ENCODE measurements around the gene ZNF202. TPM values are rescaled to one million over a fixed set of nuclear protein-coding genes. Genes with fewer than 3 reads are reported as not detected.
A peak's percentile ranks its signal among the peaks of the same experiment; 100 is the strongest.
"Not testable (repeated sequence)": the region's sequence is repeated elsewhere in the genome, so short reads cannot be mapped to it uniquely, and the experiment has no call there.

Gene ZNF202
- total RNA-seq (2014; rRNA removed), result 7.8 and 9.4 TPM in 2 replicates
- 4.7 TPM for polyA plus RNA-seq (2012)

- peak; percentile 86 for DNase-seq (ENCODE audit: low read depth)
Observed at GRCh38 chr11:123741159-123742030, at the start of gene ZNF202. Gene ZNF202, minus strand, starts transcription at chr11:123741660. Its CDS starts 10,772 bp downstream, at chr11:123730888.

- no peak for DNase-seq (ENCODE audit: low read depth)
Observed at GRCh38 chr11:123783536-123783935, 42.1 kb upstream of the ZNF202 start.

GRCh38 chr11:123778511-123778910 is 37.1 kb upstream of the ZNF202 start:
- DNase-seq (ENCODE audit: low read depth), result no peak

DNA sequence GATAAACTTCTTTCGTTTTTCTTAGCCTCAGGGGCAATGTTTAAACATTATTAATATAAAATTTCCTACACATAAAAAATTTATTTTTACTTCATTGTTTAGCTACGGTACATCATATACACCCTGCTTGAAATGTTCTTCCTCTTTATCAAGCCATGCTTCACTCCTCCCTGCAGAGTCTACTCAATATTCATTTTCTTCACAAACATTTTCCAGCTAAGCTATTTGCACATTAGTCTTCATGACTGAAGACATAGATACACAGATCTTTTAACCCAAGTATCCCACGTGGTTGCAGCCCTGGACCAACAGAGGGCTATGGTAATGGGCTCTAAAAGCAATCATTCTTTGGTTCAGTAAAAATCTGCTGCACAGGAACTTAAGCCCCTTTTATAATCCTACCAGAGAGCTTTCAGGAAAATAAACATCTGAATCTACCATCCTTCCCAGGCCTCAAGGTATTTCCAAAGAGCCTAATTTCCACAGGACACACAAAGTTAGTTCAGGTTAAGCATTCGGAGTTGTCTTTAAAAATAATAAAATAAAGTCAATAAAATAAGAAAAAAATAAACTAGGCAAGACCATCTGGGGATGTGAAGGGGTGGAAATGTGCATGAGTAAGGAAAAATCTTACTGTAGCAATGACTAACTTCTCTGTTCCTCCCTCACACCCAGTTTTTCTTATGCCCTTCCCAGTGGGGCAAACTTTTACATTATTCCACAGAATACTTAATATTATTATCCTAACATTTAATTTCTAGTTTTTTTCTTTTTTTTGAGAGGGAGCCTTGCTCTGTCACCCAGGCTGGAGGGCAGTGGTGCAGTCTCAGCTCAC is 34.5 kb upstream of the ZNF202 start:
- DNase-seq (ENCODE audit: low read depth), result no peak

DNA sequence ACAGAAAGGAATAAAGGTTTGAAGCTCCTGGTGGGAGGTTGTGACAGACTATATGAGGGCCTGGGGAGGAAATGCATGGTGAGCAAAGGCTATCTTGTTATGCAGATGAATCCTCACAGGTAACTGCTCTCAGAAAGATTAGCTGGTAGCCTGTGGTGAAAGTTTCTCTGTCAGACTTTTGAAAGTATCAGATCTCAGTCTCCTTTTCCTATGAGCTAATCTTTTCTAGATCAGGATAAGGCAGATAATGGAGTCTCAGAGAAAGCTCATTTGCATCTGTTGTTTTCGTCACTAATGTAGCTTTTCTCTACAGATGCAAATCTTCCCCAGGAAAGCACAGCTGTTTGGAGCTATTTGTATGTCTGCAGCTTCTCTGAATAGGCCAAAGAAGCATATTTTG is 33.8 kb upstream of the ZNF202 start:
- no peak for DNase-seq (ENCODE audit: low read depth)

DNA sequence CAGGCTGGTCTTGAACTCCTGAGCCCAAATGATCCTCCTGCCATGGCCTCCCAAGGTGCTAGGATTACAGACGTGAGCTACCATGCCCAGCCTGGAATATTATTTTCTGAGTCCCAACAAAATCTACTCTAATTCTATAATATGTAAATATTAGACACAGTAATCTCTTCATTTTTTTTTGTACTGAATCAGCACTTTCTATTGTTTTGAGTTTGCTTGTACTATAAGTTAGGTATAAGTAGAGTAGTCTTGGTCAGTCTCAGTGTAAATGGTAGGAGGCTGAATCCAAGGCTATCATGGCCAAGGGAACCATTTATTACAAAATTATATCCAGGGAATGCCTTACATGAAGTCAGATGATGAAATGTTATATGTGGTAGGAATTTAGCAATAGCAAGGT is 32.5 kb upstream of the ZNF202 start:
- no peak for DNase-seq (ENCODE audit: low read depth)

GRCh38 chr11:123773026-123773425 is 31.6 kb upstream of the ZNF202 start:
- no peak for DNase-seq (ENCODE audit: low read depth)

GRCh38 chr11:123771664-123772063 is 30.2 kb upstream of the ZNF202 start:
- no peak for DNase-seq (ENCODE audit: low read depth)

DNA sequence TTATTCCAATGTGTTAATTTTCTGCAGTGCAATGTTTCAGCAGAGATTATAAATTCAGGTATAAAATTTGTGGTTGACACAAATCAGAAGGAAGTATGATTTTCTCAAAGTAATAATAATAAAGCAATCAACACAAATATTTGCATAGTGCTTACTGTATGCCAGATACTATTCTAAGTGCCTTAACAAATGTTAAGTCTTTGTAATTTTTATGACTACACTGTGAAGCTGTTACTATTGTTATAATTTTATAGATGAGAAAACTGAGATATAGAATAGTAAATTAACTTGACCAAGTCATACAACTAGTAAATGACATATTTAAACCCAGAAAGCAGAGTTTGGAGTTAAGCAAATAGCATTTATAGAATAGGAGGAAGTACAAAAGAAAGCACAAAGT is 29.3 kb upstream of the ZNF202 start:
- no peak for DNase-seq (ENCODE audit: low read depth)

DNA sequence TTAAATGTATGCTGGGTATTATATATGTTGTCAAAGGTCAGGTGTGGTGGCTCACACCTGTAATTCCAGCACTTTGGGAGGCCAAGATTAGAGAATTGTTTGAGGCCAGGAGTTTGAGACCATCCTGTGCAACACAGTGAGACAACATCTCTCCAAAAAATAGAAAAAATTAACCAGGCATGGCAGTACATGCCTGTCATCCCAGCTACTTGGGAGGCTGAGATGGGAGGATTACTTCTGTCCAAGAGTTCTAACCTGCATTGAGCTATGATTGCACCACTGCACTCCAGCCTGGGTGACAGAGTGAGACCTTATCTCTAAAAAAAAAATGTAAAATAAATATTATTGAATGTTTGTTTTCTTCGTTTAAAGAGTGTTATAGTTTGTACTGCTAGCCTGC is 24.1 kb upstream of the ZNF202 start:
- no peak for DNase-seq (ENCODE audit: low read depth)

GRCh38 chr11:123762422-123762821 is 21.0 kb upstream of the ZNF202 start:
- no peak for DNase-seq (ENCODE audit: low read depth)

- DNase-seq (ENCODE audit: low read depth), result no peak
Observed at GRCh38 chr11:123760894-123761293, 19.4 kb upstream of the ZNF202 start.

GRCh38 chr11:123757976-123758375 is 16.5 kb upstream of the ZNF202 start:
- no peak for DNase-seq (ENCODE audit: low read depth)

- no peak for DNase-seq (ENCODE audit: low read depth)
Observed at GRCh38 chr11:123755813-123756212, 14.4 kb upstream of the ZNF202 start.

DNA sequence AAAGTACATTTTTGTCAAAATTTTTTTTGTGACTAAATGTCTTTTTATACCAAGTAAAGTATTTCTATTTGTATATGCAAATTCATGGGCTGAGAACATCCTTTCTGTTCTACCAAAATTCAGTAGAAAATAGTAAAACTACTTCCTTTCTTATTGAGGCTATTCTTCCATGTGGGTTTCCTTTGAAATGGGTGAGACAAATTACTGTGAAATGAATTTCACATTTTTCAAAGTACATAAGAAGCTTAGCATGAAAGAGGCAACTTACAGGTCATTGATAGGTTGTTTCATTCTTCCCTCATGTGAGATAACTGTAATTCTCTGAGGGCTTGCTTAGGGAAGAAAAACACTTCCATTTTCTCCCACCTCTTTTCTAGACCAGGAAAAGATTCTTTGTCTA is 13.9 kb upstream of the ZNF202 start:
- no peak for DNase-seq (ENCODE audit: low read depth)

DNA sequence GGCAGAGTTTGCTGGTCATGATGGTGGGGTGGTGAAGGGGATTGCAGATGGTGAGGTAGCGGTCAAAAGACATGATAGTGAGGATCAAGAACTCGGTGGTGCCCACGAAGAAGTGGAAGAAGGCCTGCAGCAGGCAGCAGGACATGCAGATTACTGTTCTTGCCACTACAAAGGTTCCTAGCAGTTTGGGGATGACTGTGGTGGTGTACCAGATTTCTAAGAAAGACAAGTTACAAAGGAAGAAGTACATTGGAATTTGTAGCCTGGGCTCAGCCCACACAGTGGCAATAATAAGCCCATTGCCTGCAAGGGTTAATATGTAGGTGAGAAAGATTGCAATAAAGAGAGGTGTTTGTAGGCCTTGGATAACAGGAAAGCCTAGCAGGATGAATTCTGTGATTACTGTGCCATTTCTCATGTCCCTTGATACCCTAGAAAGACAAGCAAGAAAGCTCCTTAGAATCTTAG is 12.7 kb upstream of the ZNF202 start, which contains the start of gene OR6X1:
OR6X1 (minus strand) TSS at position 418 of the 468 bp plus-strand sequence; CDS start at position 418, 0 bp downstream.
- no peak for DNase-seq (ENCODE audit: low read depth)

GRCh38 chr11:123753110-123753509 is 11.7 kb upstream of the ZNF202 start:
- DNase-seq (ENCODE audit: low read depth), result no peak

DNA sequence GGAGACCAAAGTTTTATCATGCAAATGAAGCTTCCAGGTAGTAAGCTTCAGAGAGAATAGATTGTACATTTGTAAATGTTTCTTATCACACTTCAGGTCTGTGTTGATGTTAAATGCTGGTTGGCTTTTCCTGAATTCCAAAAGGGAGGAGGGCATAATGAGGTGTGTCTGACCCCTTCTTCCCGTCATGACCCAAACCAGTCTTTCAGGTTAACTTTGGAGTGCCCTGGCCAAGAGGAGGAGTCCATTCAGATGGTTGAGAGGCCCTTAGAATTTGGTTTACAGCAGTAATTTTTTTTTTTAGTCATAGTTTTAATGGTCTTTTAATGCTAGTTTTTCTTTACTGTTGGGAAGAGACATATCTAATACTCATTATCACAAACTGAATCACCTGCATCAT is 10.3 kb upstream of the ZNF202 start:
- DNase-seq (ENCODE audit: low read depth), result no peak

DNA sequence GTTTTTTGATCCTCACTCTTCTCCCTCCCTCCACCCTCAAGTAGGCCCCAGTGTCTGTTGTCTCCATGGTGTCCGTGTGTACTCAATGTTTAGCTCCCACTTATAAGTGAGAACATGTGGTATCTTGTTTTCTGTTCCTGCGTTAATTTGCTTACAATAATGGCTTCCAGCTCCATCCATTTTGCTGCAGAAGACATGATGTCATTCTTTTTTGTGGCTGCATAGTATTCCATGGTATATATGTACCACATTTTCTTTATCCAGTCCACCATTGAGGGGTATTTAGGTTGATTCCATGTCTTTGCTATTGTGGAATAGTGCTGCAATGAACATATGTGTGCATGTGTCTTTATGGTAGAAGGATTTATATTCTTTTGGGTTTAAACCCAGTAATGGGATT is 6.9 kb upstream of the ZNF202 start:
- not testable (repeated sequence) for DNase-seq (ENCODE audit: low read depth)

DNA sequence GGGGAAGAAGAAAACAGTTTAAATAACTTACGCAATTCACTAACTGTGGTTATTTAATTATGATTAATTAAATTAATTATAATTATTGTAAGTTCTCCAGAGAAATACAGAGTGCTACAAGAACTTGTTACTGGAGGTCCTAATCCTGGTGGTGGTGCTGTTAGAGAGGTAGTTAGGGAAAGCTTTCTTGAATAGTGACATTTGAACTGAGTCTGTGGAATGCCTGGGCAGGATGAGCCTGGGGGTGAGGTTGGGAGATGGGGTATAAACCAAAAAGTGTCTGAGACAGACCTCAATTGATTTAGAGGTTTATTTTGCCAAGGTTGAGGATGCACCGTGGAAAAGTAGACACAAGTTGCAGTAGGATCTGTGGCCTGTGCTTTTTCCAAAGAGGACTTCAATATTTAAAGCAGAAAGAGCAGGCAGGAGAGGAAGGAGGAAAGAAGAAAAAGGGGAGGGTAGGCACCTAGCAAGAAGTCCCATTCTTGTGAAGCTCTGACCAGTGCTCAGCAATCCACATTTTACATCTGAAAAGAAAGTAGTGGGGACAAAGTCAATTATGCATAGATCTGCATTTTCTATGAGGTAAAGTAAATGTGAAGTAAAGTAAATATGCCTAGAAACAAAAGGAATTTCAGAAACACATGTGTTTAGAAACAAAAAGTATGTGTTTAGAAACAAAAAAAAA is 4.4 kb upstream of the ZNF202 start:
- no peak for DNase-seq (ENCODE audit: low read depth)

GRCh38 chr11:123742724-123743120 is 1.3 kb upstream of the ZNF202 start:
- DNase-seq (ENCODE audit: low read depth), result no peak

All from LHCN-M2 (cell line).